GM21423 (cell line): Measurements from ENCODE around the gene OTOP2.

Experiments used
- ATAC-seq: cut with Tn5 transposase; IDR thresholded peaks from one replicate; pipeline ENCODE4 v1.9.1; 2021; ENCODE audit warnings: mild to moderate bottlenecking, moderate library complexity; ENCODE audit not compliant: unreplicated experiment

The OTOP2 gene, protein sequence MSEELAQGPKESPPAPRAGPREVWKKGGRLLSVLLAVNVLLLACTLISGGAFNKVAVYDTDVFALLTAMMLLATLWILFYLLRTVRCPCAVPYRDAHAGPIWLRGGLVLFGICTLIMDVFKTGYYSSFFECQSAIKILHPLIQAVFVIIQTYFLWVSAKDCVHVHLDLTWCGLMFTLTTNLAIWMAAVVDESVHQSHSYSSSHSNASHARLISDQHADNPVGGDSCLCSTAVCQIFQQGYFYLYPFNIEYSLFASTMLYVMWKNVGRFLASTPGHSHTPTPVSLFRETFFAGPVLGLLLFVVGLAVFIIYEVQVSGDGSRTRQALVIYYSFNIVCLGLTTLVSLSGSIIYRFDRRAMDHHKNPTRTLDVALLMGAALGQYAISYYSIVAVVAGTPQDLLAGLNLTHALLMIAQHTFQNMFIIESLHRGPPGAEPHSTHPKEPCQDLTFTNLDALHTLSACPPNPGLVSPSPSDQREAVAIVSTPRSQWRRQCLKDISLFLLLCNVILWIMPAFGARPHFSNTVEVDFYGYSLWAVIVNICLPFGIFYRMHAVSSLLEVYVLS

DNA sequence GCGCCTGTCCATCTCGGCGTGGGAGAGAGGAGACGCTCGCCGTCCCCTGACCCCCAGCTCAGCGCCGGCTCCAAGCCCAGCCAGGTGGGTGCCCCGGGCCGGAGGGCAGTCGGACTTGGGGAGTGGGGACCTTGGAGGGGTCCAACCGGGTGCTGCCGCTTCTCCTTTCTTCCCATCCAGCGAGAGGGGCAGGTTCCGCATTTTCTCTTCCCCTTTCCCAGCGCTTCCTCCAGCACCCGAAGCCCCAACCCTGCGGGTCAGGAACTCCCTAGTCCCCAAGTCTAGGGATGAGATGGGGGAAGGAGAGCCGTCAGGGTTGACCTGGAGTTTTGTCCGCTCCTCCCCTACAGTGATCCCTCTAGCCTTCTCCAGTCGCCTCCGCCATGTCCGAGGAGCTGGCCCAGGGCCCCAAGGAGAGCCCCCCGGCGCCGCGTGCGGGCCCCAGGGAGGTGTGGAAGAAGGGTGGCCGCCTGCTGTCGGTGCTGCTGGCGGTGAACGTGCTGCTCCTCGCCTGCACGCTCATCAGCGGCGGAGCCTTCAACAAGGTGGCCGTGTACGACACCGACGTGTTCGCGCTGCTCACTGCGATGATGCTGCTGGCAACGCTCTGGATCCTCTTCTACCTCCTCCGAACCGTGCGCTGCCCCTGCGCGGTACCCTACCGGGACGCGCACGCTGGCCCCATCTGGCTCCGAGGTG, at the start of gene OTOP2:
OTOP2 (plus strand) TSS at position 24 of the 699 bp plus-strand sequence; CDS start at position 384, 360 bp downstream.
- no peak for ATAC-seq

DNA sequence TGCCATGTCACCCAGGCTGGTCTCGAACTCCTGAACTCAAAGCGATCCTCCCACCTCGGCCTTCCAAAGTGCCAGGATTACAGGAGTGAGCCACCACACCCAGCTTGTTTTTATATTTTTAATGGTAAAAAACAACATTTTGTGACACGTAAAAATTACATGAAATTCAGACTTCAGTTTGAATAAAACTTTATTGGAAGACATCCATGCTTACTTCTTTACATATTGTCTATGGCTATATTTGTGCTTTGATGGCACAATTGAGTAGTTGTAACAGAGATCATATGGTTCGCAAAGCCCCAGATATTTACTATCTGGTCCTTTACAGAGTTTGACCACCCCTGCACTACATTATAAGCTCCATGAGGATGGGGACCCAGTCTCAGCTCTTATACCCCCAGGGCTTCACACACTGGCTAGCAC, 49.4 kb upstream of the OTOP2 start:
- no peak for ATAC-seq

DNA sequence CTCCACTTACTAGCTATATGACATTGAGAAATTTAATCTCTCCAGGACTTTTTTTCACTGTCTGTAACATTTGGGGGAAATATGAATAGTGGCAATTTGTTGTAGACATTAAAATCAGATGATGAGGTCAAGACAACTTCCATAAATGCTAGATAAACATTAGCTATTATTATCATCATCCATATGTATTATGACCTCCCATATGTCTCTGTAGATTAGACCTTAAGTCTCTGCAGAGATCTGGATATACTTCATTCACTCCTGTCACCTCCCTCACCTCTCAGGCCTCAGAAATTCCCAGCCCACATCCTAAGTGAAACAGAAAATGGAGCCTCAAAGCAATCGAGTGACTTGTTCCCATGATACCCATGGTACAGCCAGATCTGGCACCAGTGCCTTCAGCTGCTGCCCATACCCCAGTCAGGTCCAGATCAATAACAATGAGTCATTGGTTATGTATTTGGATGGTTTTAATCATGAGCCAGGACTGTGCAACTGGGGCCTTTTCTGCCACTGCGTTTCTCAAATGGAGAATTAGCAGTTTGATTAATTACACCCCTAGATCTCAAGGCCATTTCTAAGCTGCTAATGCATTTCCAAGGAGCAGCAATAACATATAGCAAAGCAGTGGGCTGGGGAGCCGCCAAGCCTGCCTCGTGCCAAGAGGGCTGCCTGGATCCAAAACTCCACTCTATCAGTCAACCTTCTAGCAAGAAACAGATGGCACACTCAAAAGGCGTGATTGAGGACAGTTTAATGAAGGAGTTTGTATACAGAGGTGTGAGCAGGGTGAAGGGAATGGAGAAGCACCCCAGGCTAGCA, 48.7 kb upstream of the OTOP2 start:
- ATAC-seq: no peak

DNA sequence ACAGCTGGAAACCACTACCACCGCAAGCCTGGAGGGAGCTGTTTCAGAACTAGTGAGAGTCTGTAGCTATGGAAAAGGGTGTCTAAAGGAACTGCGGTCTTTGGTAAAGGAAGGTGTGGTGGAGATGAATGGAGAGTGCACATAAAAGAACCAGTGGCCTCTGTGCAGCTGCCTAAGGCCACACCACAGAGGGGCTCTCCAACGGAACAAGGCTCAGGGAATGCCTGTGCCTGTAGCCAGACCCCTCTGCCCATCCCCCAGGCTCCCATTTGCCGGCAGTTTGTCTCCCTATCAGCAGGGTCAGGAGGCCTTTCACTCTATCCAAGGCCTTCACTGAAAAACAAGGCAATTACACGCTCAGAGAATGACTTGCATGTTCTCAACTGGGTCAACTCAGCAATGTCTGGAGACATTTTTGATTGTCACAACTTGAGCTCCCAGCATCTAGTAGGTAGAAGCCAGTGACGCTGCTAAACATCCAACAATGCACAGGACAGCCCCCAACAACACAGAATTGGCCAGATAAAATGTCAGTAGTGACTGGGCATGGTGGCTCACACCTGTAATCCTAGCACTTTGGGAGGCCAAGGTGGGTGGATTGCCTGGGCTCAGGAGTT, 48.0 kb upstream of the OTOP2 start:
- ATAC-seq: no peak

DNA sequence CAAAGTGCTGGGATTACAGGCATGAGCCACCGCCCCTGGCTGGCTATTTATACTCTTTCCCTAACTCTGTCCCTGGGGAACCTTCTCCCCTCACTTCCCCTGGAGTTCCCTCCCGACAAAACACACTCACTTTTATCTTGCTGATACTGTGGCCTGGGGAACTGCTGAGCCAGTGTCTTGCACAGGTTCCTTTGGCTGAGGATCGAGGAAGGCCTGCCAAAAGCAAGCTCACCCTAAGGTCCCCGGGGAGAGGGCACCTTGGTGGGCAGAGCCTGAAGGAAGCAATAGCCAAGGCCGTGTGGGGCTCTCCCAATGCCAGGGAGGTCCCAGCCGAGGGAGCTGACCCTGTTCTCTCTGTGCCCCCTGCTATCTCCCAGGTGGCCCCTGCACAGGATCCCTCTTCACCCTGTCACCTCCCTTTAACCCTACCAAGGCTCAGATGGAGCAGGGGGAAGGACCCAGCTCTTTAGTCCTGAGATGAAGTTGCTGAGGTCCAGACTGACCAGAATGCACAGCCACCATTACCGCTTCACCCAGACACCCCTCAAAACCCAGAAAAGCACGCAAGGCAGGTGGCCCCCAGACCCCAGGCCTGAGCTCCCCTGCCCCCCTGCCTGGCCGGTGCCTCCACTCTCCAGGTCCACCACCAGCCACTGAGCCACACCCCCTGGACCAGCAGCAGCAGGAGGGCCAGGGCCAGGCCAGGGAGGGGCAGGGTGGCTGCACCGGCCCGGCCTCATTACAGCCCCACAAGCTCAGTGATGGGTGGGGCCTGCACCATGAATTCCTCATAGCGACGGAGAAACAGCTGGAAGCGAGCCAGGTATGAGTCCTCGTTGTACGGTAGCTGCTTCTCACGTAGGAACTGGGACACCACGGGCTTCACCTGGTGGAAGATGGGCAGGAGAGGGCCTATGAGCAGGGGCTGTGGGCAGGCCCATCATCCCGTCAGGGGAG, 46.2 kb upstream of the OTOP2 start:
- no peak for ATAC-seq

DNA sequence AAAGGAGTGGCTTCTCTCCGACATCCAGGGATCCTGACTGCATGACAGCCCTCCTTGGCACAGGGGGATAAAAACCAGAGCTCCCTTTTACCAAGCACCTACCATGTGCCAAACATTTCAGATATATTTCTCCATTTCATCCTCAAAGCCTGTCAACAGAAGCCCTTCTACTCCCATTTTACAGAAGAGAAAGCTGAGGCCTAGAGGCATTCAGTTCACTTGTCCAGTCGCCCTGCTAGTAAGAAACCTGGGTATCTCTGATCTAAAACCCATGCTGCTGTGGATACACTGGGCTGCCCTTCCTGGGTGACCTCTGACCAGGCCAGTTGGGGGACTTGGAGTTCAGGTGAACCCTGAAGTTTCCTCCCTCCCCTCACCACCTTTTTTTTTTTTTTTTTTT, 45.4 kb upstream of the OTOP2 start:
- ATAC-seq: no peak

DNA sequence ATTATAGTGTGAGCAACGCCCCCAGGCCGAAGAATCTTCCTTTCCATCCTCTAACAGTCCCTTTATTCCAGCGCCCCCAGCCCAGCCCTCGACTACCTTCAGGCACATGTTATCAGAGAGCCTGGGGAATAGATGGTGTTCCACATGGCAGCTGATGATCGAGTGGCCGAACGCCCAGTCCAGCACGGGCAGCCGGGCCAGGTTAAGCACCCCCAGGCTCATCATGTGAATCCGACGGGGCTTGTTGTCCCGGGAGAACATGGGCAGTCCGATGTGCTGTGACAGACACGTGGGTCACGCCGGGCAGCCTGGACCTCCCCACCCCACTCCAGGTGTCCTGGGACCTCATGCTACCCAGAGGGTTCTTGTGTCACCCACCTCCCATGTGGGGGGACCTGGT, 44.8 kb upstream of the OTOP2 start:
- no peak for ATAC-seq

DNA sequence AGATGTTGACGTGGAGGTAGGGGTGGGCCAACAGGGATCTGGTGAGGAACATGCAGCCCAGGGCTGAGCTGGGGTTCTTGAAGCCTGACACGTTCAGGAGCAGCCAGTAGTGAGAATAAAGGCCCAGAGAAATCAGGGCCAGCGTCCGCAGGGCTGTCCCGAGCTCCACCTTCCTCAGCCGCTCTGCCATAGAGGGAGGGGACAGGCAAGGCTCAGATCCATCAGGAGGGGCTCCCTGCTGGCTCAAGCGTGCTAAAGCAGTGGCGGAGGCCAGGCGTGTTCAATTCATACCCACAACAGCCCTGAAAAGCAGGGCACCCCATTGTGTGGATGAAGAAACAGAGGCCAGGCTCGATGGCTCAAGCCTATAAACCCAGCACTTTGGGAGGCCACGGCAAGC, 43.0 kb upstream of the OTOP2 start:
- no peak for ATAC-seq

DNA sequence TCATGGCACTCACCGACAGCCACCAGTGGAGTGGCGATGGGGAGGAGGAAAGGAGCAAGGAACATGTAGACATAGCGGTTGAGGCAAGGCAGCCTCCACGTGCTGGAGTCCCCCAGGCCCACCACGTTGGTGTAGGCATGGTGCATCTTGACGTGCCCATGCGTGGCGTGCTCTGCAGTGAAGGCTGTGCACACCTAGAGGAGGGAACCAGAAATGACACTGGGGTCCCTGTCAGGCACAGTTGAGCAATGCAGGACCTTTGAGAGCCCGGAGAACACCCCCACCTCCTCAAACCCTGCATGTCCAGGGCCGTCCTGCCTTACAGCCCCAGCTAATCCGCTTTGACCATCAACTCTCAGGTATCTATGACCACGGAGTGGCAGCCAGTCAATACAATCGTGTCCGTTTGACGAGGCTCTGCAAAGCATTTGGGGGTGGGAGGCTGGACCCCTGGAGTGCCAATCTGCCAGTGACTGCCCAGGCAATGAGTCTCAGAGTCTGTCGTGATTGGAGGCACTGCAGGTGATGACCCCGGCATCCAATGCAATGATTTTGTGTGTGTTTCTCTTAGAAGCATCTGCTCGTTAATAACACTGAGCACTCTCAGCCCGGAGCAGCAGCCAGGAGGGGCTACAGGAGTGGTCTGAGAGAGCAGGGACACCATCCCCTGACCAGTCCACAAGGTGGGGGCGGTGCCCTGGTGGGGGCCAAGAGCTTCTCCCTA, 41.4 kb upstream of the OTOP2 start:
- ATAC-seq: no peak

DNA sequence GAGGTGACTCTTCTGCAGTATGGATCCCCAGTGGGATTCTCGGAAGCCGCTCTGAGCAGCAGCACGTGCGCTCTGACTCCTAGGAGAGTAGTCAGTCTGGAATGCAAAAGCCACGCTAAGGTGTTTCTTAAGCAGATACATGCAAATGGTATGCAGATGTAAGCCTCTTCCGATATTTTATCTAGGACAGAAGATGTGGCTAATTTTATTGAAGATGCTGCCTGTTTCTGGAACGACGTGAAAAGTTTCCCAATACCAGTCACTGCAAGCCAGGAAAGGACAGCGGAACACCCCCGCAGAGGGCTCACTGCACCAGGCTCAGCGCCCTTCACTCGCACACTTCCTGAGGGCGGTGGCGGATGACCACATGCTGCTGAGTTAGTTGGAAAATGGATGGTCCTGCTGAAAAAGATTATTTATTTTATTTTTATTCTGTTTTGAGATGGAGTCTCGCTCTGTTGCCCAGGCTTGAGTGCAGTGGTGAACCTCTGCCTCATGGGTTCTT, 40.8 kb upstream of the OTOP2 start:
- ATAC-seq: no peak

DNA sequence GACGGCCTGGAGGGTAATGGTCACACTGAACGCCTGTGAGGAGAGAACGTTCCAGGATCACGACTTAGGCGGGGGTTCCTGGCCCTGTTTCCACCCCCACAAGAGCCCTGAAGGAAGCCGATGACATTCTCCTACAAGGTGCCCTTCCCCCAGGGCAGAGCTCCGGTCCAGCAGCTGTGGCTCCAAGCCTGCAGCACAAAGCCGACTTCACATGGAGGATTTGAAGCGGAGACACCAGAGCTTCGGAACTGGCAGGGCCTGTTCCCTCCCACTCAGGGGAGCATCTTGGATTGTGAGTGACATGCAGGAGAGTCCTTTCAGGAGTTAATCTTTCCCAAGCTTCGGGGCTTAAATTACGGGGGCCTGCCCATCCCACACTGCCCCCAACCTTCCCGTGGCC, 35.6 kb upstream of the OTOP2 start:
- no peak for ATAC-seq

DNA sequence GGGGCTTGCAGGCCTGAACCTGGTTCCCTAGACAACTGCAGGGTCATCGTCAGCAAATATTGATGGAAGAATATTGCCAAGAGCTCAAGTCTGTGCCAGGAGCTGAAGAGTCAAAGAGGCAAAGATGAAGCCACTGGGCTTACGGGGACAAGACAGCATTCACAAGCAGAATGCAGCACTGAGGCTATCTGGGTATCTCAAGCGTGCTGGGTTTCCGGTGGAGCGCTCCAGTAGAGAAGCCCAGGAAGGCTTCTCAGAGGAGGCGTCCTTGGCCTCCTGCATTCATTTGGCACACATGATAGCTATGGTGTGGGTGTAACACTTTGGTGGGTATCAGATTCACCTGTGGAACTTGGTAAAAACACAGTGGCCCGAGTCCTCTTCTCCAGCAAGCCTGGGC, 33.5 kb upstream of the OTOP2 start:
- ATAC-seq: no peak

DNA sequence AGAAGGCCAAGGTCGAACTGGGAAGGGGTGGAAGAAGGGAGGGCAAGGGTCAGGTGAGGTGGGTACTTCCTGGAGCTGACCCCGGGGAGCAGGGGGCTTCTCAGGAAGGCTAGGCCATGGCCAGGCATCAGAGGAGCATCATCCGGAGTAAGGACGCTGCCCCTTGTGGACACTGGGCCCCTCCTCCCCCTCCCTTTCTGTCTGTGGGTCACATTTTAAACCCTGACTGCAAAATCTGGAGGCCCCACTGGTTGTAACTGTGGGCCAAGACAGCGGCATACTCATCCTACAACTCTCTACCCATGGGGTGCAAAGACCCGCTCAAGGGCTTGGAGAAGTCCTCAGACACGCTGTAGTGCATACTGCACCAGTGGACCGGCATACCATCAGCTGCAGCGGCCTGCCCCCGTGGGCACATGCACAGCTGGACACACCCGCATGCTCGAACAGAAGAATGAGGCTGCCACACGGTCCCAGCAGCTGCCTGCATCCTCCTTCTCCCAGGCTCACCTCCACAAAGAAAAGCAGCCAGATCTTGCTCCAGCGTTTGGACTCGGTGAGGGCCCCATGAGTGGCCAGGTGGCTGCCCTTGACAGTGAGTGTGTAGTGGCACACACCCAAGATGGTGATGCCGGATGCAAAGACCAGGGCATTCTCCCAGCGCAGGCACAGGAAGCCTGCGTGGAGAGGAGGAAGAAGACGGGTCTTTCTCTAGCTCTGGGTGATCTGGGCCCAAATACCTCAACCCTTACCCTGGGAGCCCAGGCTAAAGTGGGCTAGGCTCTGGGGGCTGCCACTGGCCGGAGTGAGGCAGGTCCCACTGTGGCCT, 31.8 kb upstream of the OTOP2 start:
- no peak for ATAC-seq

DNA sequence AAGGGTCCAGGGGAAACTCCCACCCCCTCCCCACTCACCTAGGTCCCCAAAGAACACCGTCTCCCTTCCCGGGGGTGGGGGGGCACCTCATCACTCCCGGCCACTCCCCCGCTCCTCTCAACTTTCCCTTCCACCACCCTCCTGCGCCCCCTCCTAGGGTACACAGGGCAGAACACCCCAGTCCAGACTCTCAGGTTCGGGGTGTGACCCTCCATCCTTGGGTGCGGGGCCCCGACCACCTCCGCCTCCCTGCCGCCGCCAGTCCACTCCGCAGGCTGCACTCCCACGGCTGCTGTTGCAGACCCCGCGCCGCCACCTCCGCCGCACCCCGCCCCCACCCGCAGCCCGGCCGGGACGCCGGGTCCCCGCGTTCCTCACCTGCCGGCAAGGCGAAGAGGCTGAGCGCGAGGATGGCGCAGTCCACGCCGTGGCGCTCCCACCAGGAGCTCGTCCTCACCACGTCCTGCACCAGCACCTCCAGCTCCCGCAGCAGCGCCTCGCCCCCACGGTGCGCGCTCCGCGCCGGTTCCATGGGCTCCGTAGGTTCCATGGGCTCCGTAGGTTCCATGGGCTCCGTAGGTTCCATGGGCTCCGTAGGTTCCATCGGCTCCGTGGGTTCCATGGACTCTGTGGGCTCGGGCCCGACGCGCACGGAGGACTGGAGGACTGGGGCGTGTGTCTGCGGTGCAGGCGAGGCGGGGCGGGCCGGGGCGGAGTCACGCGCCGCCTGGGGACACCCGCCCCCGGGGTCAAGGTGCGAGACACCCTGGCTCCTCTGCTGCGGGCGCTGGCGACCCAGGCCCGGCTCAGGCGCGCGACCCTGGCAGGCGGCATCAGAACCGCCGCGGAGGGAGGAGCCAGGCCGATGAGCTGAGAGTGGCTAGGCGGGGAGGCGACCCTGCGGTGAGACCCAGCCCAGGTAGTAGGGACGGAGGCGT, 30.8 kb upstream of the OTOP2 start, which contains the start of gene FADS6:
FADS6 (minus strand) TSS at position 660 of the 938 bp plus-strand sequence; CDS start at position 622, 38 bp downstream.
- ATAC-seq: no peak

DNA sequence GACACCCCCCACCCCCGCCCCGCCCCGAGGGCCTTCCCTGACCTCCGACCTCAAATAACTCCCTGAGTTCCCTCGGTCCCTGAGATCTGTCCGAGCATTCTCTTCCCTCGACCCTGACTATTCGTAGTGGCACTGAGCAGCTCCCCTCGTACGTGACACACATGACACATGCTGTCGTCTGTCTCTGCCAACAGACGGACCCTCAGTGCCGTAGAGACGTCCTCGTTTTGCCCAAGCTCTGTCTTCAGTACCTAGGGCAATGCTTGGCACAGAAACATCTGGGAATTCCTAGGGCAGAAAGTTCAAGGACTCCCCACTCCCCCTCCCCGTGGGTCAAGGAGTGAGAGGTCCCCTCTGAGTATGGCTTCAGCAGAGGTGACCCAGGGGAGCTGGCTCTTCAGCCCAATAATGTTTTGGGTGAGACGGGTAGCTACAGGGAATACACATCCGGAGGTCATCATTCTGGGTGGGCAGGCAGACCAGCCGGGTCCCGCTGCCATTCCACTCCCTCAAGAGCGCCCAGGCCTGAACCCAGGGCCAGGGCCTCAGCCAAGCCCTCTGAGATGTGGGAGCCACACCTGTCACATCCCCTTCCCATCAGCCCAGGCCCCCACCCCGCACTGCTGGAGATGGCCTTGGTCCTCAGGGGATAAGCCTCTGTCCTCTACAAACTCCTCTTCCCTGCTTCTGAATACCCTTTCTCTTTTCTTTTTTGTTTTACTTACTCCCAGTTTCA, 30.0 kb upstream of the OTOP2 start:
- ATAC-seq: no peak

DNA sequence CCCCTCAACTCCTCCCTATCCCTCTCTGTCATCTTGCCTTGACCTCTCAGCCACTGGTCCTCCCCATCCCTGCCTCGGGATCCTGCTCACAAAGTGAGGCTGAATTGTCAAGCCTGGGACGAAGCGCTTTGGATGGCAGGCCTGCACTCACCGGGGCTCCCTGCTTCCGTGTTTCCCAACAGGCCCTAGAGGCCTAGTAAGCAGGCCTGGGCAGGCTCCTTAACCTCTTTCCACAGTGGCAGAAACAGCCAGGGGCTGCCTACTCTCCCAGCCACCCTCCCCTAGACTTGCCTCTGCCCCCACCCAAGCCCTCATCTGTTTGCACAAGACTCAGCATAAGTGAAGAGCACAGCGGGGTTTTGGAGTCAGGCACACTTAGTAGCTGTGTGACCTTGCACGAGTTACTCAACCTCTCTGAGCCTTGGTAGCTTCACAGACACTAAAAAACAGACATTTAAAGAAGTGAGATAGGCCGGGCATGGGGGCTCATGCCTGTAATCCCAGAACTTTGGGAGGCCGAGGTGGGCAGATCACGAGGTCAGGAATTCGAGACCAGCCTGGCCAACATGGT, 25.6 kb upstream of the OTOP2 start:
- ATAC-seq: no peak
